IPS-NIHi7 (cell line): ENCODE results near the gene AIM2.
"Not testable (repeated sequence)": the region's sequence is repeated elsewhere in the genome, so short reads cannot be mapped to it uniquely, and the experiment has no call there.

Experiments used
- DNase-seq: peaks from one replicate; pipeline ENCODE4 v3.0.0; 2012; ENCODE audit warnings: mixed read lengths; ENCODE audit errors: extremely low spot score

AIM2 gene

DNA sequence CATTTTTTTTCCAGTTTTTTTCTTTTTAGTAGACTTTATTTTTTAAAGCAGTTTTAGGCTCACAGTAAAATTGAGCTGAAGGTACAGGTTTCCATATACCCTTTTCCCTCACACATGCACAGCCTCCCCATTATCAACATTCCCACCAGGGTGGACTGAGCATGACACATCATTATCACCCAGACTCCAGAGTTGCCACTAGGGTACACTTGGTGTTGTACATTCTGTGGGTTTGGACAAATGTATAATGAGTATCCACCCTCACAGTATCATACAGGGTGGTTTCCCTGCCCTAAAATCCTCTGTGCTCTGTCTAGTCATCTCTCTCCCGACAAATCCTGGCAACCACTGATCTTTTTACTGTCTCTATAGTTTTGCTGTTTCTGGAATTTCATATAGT, 3.0 kb upstream of the AIM2 start:
- no peak for DNase-seq

DNA sequence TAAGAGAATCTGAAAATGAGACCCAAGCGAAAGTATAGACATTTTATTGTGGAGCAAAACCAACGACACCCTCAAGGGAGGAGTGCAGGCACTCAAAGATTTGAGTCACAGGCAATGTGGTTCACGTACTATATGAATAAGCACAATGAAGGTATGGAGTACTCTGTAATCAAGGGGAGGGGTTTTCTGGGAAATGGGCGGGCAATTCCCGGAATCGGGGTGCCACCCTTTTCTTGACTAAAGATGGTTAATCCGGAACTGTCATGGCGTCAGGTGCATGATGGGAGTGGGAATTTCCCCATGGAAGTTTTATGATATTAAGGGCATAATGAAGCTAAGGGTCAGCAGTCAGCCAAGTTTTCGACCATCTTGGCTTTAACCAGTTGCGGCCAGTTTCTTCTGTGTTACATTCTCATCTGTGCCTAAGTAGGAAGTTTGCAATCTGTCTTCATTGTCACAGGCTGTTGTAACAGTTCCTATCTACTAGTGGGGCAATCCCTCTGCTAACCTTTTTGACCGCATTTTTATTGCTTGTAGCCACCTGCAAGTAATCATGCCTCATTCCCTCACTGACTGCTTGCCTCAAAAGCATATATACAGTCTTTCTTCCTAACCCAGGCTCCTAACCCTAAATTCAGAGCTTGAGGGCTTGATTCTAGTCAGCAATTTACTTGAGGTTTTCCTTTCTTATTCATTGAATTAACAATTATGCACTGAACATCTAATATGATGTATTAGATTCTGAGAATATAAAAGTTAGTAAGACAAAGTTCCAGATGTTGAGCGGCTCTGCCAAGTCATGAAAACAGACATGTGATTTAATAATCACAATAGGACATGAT, 775 bp upstream of the AIM2 start:
- DNase-seq = no peak

DNA sequence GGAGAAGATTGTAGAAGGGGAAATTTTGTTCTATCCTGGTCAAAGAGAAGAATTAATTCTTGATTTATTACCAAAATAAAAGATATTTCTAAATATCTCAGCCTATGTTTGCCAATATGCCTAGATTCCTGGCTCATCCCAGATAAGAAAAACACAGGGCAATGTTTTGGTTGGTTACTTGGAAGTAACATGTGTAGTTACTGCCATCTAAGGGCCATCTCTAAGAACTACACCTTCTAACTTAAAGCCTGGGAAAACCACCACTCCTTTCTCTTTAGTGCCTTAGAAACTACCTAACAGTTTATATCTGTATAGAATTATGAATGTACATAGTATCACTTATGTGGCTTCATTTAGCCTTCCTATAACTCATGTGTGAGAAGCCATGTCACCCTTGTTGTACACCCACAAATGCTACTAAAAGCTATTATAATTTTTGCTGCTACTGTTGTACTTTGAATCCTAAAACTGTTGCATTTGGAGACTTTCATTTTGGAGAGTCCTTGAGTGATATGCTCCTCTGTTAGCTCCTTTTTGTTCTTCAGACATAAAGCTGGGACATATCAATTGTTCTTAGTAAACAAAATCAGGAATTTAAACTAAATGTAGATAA, 4.5 kb downstream of the AIM2 start:
- DNase-seq = peak; percentile 66

DNA sequence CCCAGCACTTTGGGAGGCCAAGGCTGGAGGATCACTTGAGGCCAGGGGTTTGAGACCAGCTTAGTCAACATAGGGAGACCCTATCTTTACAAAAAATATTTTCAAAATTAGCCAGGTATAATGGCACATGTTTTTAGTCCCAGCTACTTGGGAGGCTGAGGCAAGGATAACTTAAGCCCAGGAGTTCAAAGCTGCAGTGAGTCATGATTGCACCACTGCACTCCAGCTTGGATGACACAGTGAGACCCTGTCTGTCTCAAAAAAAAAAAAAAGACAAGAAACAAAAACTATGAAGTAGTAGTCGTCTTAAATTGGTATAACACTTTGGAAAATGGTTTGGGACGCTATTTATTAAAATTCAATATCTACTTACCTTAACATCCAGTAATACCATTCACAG, 7.7 kb downstream of the AIM2 start:
- DNase-seq = no peak

DNA sequence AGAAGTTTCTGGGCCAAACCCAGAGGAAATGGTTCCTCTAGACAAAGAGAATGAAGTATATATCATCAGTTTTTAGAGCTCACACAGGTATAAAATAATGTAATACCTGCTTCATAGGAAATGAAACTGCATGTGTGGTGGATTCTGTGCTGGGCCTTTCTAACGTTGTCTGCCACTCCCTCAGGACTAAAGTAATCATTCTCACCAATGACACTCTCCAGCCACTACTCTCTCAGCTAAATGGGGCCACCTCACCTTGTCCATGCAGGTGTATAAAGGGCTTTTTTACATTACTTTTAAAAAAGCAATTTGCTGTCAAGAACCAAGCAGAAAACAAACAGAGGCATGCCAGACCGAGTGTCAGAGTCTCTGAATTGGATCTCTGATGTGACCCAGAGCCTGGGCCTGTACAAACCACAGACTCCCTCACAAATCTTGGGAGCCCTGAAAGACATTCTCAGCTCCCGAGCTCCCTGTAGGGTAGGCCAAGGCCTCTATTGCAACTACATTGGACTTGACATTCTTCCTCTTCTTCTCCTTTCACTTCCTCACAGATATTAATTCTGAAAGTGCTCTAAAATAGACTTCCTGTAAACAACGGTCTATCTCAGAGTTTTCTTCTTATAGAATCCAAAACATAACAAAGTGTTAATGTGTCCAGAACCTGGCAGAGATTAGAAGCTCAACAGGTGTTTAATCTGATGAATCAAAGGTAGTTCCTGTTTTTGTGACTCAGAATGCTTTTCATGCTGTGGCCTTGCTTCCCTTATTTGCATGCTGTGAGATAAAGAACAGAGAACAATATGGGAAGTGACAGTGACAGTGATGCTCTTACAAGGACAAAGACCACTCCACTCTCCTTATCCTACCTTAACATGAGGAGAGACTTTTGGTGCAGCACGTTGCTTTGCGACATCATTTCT, 8.6 kb downstream of the AIM2 start:
- DNase-seq = no peak

DNA sequence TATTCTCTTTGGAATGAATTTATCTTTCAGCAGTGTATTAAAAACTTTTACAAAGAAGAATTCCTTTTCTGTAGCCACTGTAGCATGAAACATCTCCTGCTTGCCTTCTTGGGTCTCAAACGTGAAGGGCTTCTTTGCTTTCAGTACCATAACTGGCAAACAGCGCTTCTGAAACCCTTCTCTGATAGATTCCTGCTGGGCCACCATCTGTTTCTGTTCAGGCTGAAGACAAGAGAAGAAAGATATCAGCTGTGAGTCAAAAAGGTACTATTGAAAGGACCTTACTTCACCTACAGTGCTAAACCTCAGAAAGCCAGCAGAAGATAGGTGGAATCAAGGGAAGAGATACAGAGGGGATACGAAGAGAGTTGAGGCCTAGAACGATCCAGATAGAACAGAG, 10.5 kb downstream of the AIM2 start:
- DNase-seq = no peak

DNA sequence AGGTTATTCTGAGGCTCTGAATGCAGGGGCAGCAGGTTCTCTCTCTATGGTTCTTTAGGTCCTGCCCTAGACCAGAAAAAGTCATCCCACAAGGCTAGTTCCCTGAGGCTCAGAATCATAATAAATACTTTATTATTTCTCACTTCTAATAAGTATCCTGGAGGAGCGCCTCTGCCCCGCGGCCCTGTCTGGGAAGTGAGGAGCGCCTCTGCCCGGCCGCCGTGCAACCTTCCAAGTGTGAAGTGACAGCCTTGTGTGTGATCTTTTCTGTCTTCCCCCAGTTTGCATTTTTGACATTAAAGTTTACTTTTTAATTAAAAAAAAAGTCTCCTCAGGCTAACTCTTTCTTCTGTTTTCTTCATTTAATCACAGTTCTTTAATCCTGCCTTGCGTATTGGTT, 11.5 kb downstream of the AIM2 start:
- no peak for DNase-seq

DNA sequence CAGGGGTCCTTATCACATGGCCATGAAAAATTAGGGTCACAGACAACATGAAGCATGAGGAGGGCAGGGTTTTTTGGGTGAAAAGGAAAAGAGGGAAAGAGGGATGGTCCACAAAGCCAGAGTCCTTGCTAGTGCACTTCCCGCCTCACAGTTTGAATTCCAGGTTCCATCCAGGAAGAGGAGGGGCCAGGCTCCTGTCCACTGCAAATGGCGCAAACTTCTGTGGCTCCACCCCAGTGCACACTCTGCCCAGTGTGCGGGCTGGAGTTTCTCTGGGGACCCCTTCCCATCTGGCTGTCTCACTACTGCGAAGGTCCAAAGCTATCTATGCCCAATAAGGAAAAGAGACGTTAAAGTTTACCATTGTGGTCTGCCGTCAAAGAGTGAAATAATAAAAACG, 17.8 kb downstream of the AIM2 start:
- DNase-seq = no peak

DNA sequence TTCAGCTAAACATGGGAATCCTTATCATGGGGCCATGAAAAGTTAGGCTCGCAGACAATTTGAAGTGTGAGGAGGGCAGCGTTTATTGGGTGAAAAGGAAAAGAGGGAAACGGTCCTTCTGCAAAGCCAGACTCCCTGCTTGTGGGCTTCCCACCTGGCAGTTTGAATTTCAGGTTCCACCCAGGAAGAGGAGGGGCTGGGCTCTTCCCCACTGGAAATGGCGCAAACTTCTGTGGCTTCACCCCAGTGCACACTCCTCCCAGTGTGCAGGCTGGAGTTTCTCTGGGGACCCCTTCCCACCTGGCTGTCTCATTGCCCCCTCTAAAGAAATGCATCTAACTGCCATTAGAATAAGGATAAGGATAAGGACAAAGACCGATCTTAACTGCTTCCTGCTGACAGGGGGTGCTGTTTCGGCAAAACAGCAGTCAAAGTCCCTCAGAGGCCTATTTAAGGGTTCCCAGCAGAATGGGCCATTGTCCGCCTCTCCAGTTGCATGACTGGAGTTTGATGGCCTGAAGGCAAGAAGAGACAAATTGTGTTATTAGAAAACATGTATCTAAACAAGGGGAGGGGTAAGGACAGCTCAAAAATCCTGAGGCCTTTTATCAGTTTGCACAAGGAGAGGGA, 20.4 kb downstream of the AIM2 start:
- peak; percentile 27 for DNase-seq

DNA sequence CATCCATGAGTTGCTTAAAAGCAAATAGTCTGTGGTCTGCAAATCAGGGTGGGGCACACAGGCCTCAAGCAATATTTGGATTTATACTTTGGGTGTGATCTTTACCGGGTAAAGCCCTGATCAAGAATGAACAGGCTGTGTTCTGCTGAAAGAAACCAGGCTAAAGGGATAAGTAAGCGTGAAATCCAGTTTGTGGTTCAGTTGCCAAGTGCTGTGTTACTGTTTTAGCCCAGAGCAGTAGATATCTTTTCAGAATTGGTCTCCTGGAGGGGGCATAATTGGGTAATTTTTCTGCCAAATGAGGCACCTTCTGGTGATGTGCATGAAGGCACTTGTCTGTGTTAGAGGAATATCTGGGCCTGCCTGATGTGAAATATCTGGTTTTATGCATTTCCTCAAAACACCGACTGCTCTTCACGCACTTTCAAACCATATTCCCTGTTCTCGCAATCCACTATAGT, 21.4 kb downstream of the AIM2 start:
- no peak for DNase-seq

DNA sequence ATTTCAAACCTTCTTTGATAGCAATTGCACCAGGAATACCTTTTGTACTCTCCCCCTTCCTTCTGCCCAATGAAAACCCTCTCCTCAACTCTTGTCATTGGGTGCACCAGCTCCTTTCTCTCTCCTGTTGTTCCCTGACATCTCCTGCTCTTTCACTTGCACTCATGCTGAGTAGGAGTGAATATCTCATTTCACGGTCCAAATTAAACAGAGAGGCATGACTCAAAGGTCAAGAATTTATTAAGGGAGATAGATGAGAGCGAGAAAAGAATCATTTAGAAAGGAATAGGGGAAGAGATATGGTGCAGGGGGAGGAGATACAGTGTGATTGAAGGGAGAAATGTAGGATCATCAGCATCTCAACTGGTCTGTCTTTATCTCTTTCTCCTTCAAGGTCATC, 22.1 kb downstream of the AIM2 start:
- no peak for DNase-seq

DNA sequence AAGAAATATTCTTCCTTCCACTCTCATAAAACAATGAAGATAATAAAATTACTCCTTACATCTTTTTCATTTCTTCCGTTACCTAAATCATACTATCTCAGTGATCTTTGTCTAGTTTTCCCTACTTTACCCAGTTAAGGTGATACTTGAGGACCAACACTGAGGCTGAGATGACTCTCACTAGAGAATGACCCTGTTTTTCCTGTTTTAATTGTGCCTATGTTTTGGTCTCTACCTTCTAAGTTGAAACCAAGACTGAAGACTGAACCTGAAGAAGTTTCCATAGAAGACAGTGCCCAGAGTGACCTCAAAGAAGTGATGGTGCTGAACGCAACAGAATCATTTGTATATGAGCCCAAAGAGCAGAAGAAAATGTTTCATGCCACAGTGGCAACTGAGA, 25.1 kb downstream of the AIM2 start:
- no peak for DNase-seq

DNA sequence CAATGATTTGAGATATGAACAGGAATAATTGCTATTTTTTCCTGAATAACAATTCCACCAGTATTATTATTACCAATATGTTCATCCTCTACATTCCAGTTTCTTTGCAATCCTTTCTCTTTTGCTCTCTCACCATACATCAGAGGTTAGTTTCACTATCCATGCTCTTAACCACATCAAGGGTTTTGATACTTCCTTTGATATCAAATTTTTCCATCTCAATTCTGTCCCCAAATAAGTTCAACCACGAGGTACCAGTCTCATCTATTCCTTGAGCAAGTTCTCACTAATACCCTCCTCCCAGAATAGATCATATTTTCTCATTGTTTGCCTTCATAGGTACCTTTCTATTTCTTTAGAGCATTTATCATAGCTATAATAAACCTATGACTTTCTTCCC, 30.1 kb downstream of the AIM2 start:
- DNase-seq = not testable (repeated sequence)

DNA sequence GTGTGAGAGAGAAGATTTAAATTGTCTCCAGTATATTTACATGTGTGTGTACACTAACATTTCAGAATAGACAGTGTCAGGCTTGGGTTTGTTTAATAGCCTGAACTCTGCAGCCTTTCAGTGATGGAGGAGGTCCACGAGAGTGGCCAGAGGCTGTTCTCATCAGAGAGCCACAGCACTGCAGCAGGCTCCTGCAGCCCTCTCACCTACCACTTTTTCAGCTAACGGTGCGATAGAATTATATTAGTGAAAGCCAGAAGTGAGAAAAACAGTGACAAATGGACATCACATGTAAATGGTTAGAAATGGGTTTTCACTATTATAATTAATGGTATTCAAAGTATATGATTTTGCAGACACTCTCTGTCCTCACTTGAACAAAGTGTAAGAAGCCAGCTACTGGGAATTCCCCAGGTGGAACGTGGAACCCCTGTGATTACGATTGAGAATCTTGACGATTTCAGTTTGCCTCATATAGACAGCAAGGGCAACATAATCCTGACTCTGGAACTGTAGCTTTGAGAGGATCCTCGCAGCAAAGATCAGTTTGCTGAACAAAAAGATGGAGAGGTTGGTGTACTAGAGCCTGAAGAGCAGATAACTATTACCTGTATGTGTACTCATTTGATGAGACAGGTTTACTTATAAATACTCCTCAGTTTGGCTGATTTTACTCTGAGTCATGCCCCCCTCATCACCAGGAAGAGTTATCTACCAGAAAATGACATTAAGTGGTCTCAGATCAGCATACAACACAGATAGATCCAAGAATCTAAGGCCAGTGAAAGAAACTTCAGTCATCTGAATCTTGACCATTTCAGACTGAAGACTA, 35.5 kb downstream of the AIM2 start:
- no peak for DNase-seq

DNA sequence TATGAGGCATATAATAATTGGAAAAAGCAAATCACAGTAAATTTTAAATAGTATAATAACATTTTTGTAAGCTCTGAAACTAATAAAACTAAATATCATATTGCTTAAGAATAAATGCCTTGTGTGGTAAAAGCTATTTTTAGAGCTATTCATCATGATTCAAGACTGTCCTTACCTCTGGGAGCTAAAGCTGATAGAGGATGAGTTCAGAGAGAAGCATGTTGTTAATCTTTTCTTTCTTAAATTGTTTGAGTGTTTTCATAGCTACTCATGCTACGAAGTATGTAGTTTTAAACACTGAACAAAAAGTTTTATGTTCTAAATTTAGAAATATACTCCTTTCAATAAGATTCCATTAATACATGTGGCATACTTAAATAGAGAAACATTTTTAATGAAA, 36.4 kb downstream of the AIM2 start:
- DNase-seq = no peak

DNA sequence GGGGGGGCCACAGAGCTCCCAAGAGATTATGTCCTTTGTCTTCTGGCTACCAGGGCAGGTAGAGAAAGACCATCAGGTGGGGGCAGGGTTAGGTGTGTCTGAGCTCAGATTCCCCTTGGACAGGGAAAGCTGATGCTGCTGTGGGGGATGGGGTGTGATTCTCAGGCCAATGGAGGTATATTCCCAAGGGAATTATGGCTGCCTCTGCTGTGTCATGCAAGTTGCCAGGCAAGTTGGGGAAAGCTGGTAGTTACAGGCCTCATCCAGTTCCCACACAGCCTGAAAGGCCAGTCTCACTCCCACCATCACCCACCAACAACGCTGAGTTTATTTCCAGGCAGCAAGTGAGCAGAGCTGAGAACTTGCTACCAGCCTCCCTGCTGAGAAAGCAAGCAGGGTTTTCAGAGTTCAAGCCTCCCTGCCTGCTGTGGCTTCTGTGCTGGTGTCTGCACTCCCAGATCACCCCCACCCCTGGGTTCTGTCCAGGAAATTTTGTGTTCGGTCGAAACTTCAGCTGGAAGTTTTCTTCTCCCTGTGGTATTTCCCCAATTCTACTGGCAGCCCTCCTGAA, 45.6 kb downstream of the AIM2 start:
- no peak for DNase-seq

DNA sequence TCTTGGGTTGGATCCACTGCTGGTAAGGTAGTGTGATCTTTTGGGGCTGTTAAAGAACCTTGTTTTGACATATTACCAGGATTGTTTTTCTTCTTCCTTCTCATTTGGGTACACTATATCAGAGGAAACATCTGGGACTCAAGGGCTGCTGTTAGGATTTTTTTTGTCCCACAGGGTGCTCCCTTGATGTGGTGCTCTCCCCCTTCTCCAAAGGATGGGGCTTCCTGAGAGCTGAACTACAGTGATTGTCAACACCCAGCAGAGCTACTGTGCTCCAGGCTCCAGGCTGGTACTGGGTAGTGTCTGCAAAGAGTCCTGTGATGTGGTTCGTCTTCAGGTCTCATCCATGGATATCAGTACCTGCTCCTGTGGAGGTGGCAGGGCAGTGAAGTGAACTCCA, 46.3 kb downstream of the AIM2 start:
- DNase-seq = no peak

DNA sequence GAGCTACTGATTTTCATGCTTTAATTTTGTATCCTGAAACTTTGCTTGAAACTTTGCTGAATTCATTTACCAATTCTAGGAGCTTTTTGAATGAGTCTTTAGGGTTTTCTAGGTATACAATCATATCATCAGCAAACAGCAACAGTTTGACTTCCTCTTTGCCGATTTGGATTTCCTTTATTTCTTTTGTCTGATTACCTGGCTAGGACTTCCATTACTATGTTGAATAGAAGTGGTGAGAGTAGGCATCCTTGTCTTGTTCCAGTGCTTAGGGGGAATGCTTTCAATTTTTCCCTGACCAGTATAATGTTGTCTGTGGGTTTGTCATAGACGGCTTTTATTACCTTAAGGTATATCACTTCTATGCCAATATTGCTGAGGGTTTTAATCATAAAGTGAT, 49.7 kb downstream of the AIM2 start:
- DNase-seq = not testable (repeated sequence)

DNA sequence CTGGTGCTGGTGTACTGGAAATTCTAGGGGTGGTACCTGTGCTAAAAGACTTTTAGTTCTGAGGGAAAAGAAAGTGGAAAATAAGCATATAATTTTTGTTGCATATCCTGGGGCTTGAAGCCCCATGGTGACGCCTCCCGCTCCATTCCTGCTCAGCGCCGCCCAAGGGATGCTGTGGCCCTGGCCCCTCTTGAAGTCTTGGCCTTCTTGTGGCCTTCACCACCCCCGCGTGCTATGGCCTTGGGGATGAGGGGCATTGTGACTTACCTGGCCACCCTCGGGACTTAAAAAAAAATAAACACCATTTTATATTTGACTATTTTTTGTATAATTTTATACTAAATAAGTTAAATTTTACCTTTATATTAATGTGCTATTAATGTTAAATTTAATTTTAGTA, 51.5 kb downstream of the AIM2 start:
- no peak for DNase-seq

DNA sequence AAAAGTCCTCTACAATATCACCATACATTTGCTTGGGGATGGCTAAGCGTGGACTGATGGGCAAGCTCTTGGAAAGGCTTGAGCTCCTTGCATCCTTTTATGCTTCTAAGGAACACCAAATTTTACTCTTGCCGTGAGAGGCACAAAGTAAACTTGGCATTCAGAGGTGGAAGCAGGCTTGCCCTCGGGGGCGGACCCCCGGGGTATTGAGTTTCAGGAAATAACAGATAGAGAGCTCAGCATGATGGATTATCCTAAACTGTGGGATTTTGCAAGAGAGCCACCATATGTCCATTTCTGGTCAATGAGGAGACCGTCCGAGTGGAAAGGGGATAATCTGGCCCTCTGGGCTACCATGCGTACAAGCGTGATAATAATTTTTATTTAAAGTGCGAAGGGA, 52.8 kb downstream of the AIM2 start:
- peak; percentile 25 for DNase-seq

DNA sequence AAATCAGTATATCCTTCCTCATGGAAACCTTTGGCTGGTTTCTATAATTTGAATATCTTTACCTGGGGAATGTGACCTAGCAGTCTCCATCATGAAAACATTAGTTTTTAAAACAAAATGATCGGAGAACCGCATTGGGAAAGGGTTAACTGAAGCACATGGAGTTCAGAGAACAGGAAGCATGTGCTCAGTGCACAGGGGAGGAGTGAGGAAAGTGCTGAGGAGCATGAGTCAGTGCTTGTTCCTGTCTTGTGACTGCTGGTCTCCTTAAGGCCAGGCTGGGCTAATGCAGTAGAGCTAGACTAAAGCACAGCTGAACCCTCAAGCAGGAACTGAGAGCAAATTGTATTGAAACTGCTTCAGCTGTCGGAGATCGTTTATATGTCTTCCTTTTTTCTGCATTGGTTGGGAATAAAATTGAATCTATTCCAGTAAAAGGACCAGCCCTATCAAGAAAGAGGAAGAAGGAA, 61.1 kb downstream of the AIM2 start:
- DNase-seq = peak; percentile 17
